Loucy (cell line): Measurements from ENCODE around the gene TMCO6.

ENCODE experiments used
- H2AFZ ChIP-seq: fragments of 200-600 bp; sonication (generic); 2 replicates; pipeline ENCODE4 v1.6.0; 2016; ENCODE audit warnings: antibody characterized with exemption, mild to moderate bottlenecking, low read length, moderate library complexity
- H3F3A ChIP-seq: fragments of 200-600 bp; 2 replicates; pipeline ENCODE4 v1.6.0; 2016; ENCODE audit warnings: antibody characterized with exemption, low read depth, mild to moderate bottlenecking
- H3K27me3 ChIP-seq: fragments of 200-600 bp; sonication (generic); 2 replicates; pipeline ENCODE4 v1.6.1; 2014; ENCODE audit warnings: low read length, mild to moderate bottlenecking; ENCODE audit not compliant: insufficient read depth, poor library complexity, severe bottlenecking
- H3K36me3 ChIP-seq: fragments of 200-600 bp; sonication (generic); 2 replicates; pipeline ENCODE4 v1.6.1; 2016; ENCODE audit warnings: low read length; ENCODE audit not compliant: insufficient read depth
- H3K4me1 ChIP-seq: fragments of 200-600 bp; sonication (generic); 2 replicates; pipeline ENCODE4 v1.5.1; 2014; ENCODE audit warnings: low read length, mild to moderate bottlenecking; ENCODE audit not compliant: insufficient read depth, poor library complexity, severe bottlenecking
- H3K4me2 ChIP-seq: fragments of 200-600 bp; sonication (generic); 2 replicates; pipeline ENCODE4 v1.6.0; 2014; ENCODE audit warnings: antibody characterized with exemption, low read length, low read depth, mild to moderate bottlenecking; ENCODE audit not compliant: poor library complexity, severe bottlenecking
- H3K4me3 ChIP-seq: fragments of 200-600 bp; sonication (generic); 2 replicates; pipeline ENCODE4 v1.5.1; 2014; ENCODE audit warnings: low read length, mild to moderate bottlenecking, mixed read lengths; ENCODE audit not compliant: poor library complexity, severe bottlenecking
- H3K79me2 ChIP-seq: fragments of 200-600 bp; sonication (generic); 2 replicates; pipeline ENCODE4 v1.6.1; 2014; ENCODE audit warnings: low read length; ENCODE audit not compliant: insufficient read depth
- H3K9ac ChIP-seq: fragments of 200-600 bp; sonication (generic); 2 replicates; pipeline ENCODE4 v1.6.0; 2014; ENCODE audit warnings: mild to moderate bottlenecking, low read depth, low read length, moderate library complexity; ENCODE audit not compliant: poor library complexity, severe bottlenecking
- H3K9me2 ChIP-seq: fragments of 200-600 bp; sonication (generic); replicated peaks from 2 replicates; pipeline ENCODE4 v1.6.1; 2016; ENCODE audit warnings: low read depth, low read length, mixed read lengths
- H3K9me3 ChIP-seq: fragments of 200-600 bp; sonication (generic); 2 replicates; pipeline ENCODE4 v1.6.1; 2014; ENCODE audit warnings: mild to moderate bottlenecking, antibody characterized with exemption, low read length, low read depth; ENCODE audit not compliant: insufficient read depth
- H4K20me1 ChIP-seq: fragments of 200-600 bp; sonication (generic); 2 replicates; pipeline ENCODE4 v1.6.0; 2014; ENCODE audit warnings: antibody characterized with exemption, low read length, mild to moderate bottlenecking; ENCODE audit not compliant: insufficient read depth, poor library complexity, severe bottlenecking
- EZH2phosphoT487 ChIP-seq: fragments of 200-600 bp; IDR thresholded peaks from 2 replicates; pipeline ENCODE4 v1.6.1; 2018; ENCODE audit warnings: antibody characterized with exemption, mild to moderate bottlenecking, moderate library complexity, borderline replicate concordance
- TF ChIP-seq, protein P1 (sequence below): fragments of 200-600 bp; sonication (generic); conservative IDR thresholded peaks from 2 replicates; pipeline ENCODE4 v1.5.1; 2014; ENCODE audit warnings: mild to moderate bottlenecking, antibody characterized with exemption, low read length

Gene TMCO6

GRCh38 chr5:140633021-140633471, 6.2 kb upstream of the TMCO6 start, which contains the start of gene CD14:
Gene CD14 (minus strand): TSS chr5:140633175. CDS start chr5:140633071, 104 bp downstream.
- no peaks in the 10 kb centered on the region for H4K20me1 ChIP-seq
- no peak for TF ChIP-seq EZH2phosphoT487
- TF ChIP-seq, protein P1, sequence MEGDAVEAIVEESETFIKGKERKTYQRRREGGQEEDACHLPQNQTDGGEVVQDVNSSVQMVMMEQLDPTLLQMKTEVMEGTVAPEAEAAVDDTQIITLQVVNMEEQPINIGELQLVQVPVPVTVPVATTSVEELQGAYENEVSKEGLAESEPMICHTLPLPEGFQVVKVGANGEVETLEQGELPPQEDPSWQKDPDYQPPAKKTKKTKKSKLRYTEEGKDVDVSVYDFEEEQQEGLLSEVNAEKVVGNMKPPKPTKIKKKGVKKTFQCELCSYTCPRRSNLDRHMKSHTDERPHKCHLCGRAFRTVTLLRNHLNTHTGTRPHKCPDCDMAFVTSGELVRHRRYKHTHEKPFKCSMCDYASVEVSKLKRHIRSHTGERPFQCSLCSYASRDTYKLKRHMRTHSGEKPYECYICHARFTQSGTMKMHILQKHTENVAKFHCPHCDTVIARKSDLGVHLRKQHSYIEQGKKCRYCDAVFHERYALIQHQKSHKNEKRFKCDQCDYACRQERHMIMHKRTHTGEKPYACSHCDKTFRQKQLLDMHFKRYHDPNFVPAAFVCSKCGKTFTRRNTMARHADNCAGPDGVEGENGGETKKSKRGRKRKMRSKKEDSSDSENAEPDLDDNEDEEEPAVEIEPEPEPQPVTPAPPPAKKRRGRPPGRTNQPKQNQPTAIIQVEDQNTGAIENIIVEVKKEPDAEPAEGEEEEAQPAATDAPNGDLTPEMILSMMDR, result no peak
- H3K4me3 ChIP-seq, result no peak within 1 kb of the TSS
- H3K27me3 ChIP-seq, result no peaks in the 10 kb centered on the region
- no peak within 1 kb of the TSS for H3K4me2 ChIP-seq
- H2AFZ ChIP-seq, result no peak within 1 kb of the TSS
- no peaks in the 10 kb centered on the region for H3K79me2 ChIP-seq
- H3K9ac ChIP-seq, result no peak within 1 kb of the TSS
- no peaks in the 10 kb centered on the region for H3K4me1 ChIP-seq
- H3K9me2 ChIP-seq, result no peaks in the 10 kb centered on the region
- no peaks in the 10 kb centered on the region for H3K36me3 ChIP-seq
- H3F3A ChIP-seq, result no peaks in the 10 kb centered on the region
- no peaks in the 10 kb centered on the region for H3K9me3 ChIP-seq

- Histone ChIP-seq H3K27me3 (no peaks in the 10 kb centered on the region), H3K9ac (no peak overlapping the region), H4K20me1 (no peaks in the 10 kb centered on the region), H3K4me3 (no peak overlapping the region), H3F3A (no peaks in the 10 kb centered on the region), H3K4me1 (no peaks in the 10 kb centered on the region), H2AFZ (no peak overlapping the region), H3K9me2 (no peaks in the 10 kb centered on the region), H3K9me3 (no peaks in the 10 kb centered on the region), H3K36me3 (no peaks in the 10 kb centered on the region), H3K79me2 (no peaks in the 10 kb centered on the region), H3K4me2 (no peak overlapping the region)
- TF ChIP-seq, protein P1, result no peak
- TF ChIP-seq EZH2phosphoT487, result no peak
Measured at GRCh38 chr5:140633501-140633900, 5.8 kb upstream of the TMCO6 start.

DNA sequence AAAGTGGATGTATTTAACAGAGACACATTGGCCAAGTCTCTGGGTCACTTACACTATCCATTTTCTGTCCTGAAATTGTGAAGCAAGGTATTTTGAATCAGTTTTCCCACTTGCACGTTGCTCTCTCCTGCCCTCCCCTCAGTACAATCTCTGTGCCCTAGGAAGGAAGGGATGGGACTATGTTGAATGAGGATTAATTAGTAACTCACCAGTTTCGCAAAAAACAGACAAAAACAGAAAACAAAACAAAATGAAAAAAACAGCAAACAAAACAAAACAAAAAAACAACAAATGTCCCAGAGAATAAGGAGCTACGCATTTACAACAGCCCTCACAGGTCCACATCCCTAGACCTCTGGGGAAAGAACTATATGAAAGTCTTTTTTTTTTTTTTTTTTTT, 5.1 kb upstream of the TMCO6 start:
- H2AFZ ChIP-seq, result no peak overlapping the region
- no peaks in the 10 kb centered on the region for H3K27me3 ChIP-seq
- no peaks in the 10 kb centered on the region for H3F3A ChIP-seq
- H3K4me3 ChIP-seq, result no peak overlapping the region
- no peaks in the 10 kb centered on the region for H3K9me2 ChIP-seq
- no peak for TF ChIP-seq EZH2phosphoT487
- TF ChIP-seq, protein P1, result no peak
- no peaks in the 10 kb centered on the region for H3K36me3 ChIP-seq
- H3K4me2 ChIP-seq, result no peak overlapping the region
- H3K9ac ChIP-seq, result no peak overlapping the region
- no peaks in the 10 kb centered on the region for H3K9me3 ChIP-seq
- H3K79me2 ChIP-seq, result no peaks in the 10 kb centered on the region
- H3K4me1 ChIP-seq, result peaks cover 5% of the 10 kb centered on the region
- no peaks in the 10 kb centered on the region for H4K20me1 ChIP-seq
